Cerebellar nuclear complex (tissue), 1 donor: ENCODE measurements around the gene MIEF1.
"Not testable (repeated sequence)": the region's sequence is repeated elsewhere in the genome, so short reads cannot be mapped to it uniquely, and the experiment has no call there.

Source experiments
- DNase-seq, 2 experiments: peaks; one replicate each; lab custom pipeline; 2025; lab: John Stamatoyannopoulos, UW

Gene MIEF1

GRCh38 chr22:39489094-39490068 is 12.7 kb upstream of the MIEF1 start:
- no peak for DNase-seq

- DNase-seq: peak; percentile 56 to 74
Measured at GRCh38 chr22:39490135-39490798, 11.8 kb upstream of the MIEF1 start.

GRCh38 chr22:39490966-39491680 is 11.0 kb upstream of the MIEF1 start:
- DNase-seq: no peak

GRCh38 chr22:39491696-39492095 is 10.4 kb upstream of the MIEF1 start:
- no peak for DNase-seq

GRCh38 chr22:39492186-39492585 is 9.9 kb upstream of the MIEF1 start:
- no peak for DNase-seq

GRCh38 chr22:39493759-39494158 is 8.3 kb upstream of the MIEF1 start:
- DNase-seq: no peak

GRCh38 chr22:39494471-39495120 is 7.5 kb upstream of the MIEF1 start:
- DNase-seq: no peak

- DNase-seq: peak in 1 of 2 experiments; percentile 64
Measured at GRCh38 chr22:39496131-39496838, 5.8 kb upstream of the MIEF1 start.

GRCh38 chr22:39497429-39497828 is 4.7 kb upstream of the MIEF1 start:
- DNase-seq: no peak

GRCh38 chr22:39498368-39498767 is 3.7 kb upstream of the MIEF1 start:
- no peak for DNase-seq

GRCh38 chr22:39498802-39499201 is 3.3 kb upstream of the MIEF1 start:
- DNase-seq: no peak

GRCh38 chr22:39500101-39500500 is 2.0 kb upstream of the MIEF1 start:
- DNase-seq: no peak

- DNase-seq: no peak
Measured at GRCh38 chr22:39501644-39502108, 414 bp upstream of the MIEF1 start.

- DNase-seq: no peak
Measured at GRCh38 chr22:39502789-39503409, 809 bp downstream of the MIEF1 start.

- no peak for DNase-seq
Measured at GRCh38 chr22:39503630-39504029, 1.5 kb downstream of the MIEF1 start.

GRCh38 chr22:39504071-39504470 is 2.0 kb downstream of the MIEF1 start:
- DNase-seq: no peak

- not testable (repeated sequence) for DNase-seq
Measured at GRCh38 chr22:39507021-39507420, 4.9 kb downstream of the MIEF1 start.

GRCh38 chr22:39508393-39508792 is 6.3 kb downstream of the MIEF1 start:
- no peak for DNase-seq

- DNase-seq: no peak
Measured at GRCh38 chr22:39510529-39511149, 8.5 kb downstream of the MIEF1 start.

GRCh38 chr22:39511226-39511625 is 9.1 kb downstream of the MIEF1 start:
- DNase-seq: no peak
